H1 (cell line): ENCODE data around the gene GNAO1. TPM values are rescaled to one million over a fixed set of nuclear protein-coding genes. Genes with fewer than 3 reads are reported as not detected.

Experiments
- CTCF ChIA-PET: fragments of 300-600 bp; sonication (Branson Sonifier 250); formaldehyde crosslinking; loops from one replicate; lab custom pipeline; 2021; ENCODE audit not compliant: partially characterized antibody; lab: Charles Lee
- POLR2A ChIA-PET: fragments of 300-600 bp; sonication (Branson Sonifier 250); formaldehyde crosslinking; loops from one replicate; lab custom pipeline; 2021; ENCODE audit warnings: inconsistent platforms; ENCODE audit not compliant: partially characterized antibody; lab: Charles Lee
- DNase-seq, 2 experiments: peaks; one replicate each; pipeline versions ENCODE4 v3.0.0 to v3.0.0-alpha.2; 2010 to 2022; ENCODE audit warnings: low spot score in 2 of 2, low read depth in 1 of 2, mixed read lengths in 1 of 2
- FAIRE-seq: peaks from 2 replicates; lab custom pipeline; 2011; peaks lifted over from hg19 to GRCh38; lab: Jason Lieb, UNC
- H2AFZ ChIP-seq: 2 replicates; pipeline ENCODE4 v1.8.1; 2012; ENCODE audit warnings: low read length, inconsistent platforms
- H2AK5ac ChIP-seq: 2 replicates; pipeline ENCODE4 v1.6.1; 2013; ENCODE audit warnings: low read depth, low read length
- H2BK120ac ChIP-seq: replicated peaks from 2 replicates; pipeline ENCODE3; 2013; ENCODE audit warnings: low read depth, low read length, inconsistent platforms
- H2BK12ac ChIP-seq: 2 replicates; pipeline ENCODE4 v1.6.1; 2013; ENCODE audit warnings: low read depth, low read length
- H2BK15ac ChIP-seq: 2 replicates; pipeline ENCODE4 v1.6.1; 2013; ENCODE audit warnings: low read length
- H2BK20ac ChIP-seq: 2 replicates; pipeline ENCODE4 v1.6.1; 2013; ENCODE audit warnings: low read length
- H2BK5ac ChIP-seq: 2 replicates; pipeline ENCODE4 v1.6.1; 2013; ENCODE audit warnings: low read depth, low read length
- H3K14ac ChIP-seq: 2 replicates; pipeline ENCODE4 v1.6.1; 2013; ENCODE audit warnings: inconsistent platforms; ENCODE audit not compliant: insufficient read length
- H3K18ac ChIP-seq: 2 replicates; pipeline ENCODE4 v1.6.1; 2013; ENCODE audit warnings: low read length; ENCODE audit errors: extremely low read depth
- H3K23ac ChIP-seq: 2 replicates; pipeline ENCODE4 v1.6.1; 2013; ENCODE audit warnings: inconsistent platforms; ENCODE audit not compliant: insufficient read length
- H3K23me2 ChIP-seq: 2 replicates; pipeline ENCODE4 v1.6.1; 2013; ENCODE audit warnings: low read depth, low read length
- H3K27ac ChIP-seq: 2 replicates; pipeline ENCODE4 v1.6.1; 2011; ENCODE audit warnings: low read depth, low read length, inconsistent platforms
- H3K27me3 ChIP-seq, 4 experiments: replicated peaks in 1 of 4; 1 replicate in 1 of 4; 2 replicates in 3 of 4; pipeline versions ENCODE4 v1.6.1 to v1.8.1; 2011 to 2013; ENCODE audit warnings: low read length in 3 of 4, mild to moderate bottlenecking in 3 of 4, inconsistent platforms in 2 of 4, mixed read lengths in 2 of 4, moderate library complexity in 1 of 4; ENCODE audit not compliant: control insufficient read depth in 3 of 4, insufficient read depth in 3 of 4; ENCODE audit errors: extremely low read depth in 1 of 4
- H3K36me3 ChIP-seq, 4 experiments: 2 replicates each; pipeline versions ENCODE4 v1.6.1 to v1.8.1; 2011 to 2013; ENCODE audit warnings: mild to moderate bottlenecking in 4 of 4, low read length in 3 of 4, moderate library complexity in 2 of 4, control low read depth in 1 of 4, inconsistent platforms in 1 of 4; ENCODE audit not compliant: insufficient read depth in 4 of 4, control insufficient read depth in 2 of 4
- H3K4ac ChIP-seq: replicated peaks from 2 replicates; pipeline ENCODE3; 2013; ENCODE audit warnings: low read length, low read depth, mixed read lengths, inconsistent platforms; ENCODE audit not compliant: insufficient read length
- H3K4me1 ChIP-seq, 4 experiments: replicated peaks in 1 of 4; 1 replicate in 1 of 4; 2 replicates in 3 of 4; pipeline versions ENCODE4 v1.6.1 to v1.8.1; 2011 to 2013; ENCODE audit warnings: low read length in 3 of 4, inconsistent platforms in 2 of 4, mixed read lengths in 1 of 4; ENCODE audit not compliant: insufficient read depth in 4 of 4, control insufficient read depth in 3 of 4
- H3K4me2 ChIP-seq, 2 experiments: 2 replicates each; pipeline versions ENCODE4 v1.6.1 to v1.8.1; 2011 to 2013; ENCODE audit warnings: low read depth in 2 of 2, low read length in 2 of 2, control low read depth in 1 of 2, inconsistent platforms in 1 of 2, mild to moderate bottlenecking in 1 of 2; ENCODE audit not compliant: insufficient read depth in 1 of 2
- H3K4me3 ChIP-seq, 4 experiments: fragments of 200-600, 300-600 bp in 1 of 4; sonication (generic), shearing (Covaris generic), sonication (Bioruptor Twin) in 1 of 4; 2 replicates each; pipeline versions ENCODE4 v1.5.1 to v1.8.1; 2011 to 2016; ENCODE audit warnings: low read length in 4 of 4, low read depth in 3 of 4, control low read depth in 2 of 4, inconsistent platforms in 2 of 4, mild to moderate bottlenecking in 2 of 4, mixed read lengths in 1 of 4, moderate library complexity in 1 of 4; ENCODE audit not compliant: insufficient read depth in 2 of 4; ENCODE audit errors: extremely low read depth in 1 of 4
- H3K56ac ChIP-seq: replicated peaks from 2 replicates; pipeline ENCODE3; 2013; ENCODE audit warnings: low read depth, mild to moderate bottlenecking, mixed read lengths, low read length, inconsistent platforms; ENCODE audit not compliant: insufficient read length
- H3K79me1 ChIP-seq: 2 replicates; pipeline ENCODE4 v1.6.1; 2013; ENCODE audit warnings: low read depth, low read length, control low read depth
- H3K79me2 ChIP-seq, 2 experiments: 2 replicates each; pipeline versions ENCODE4 v1.6.1 to v1.8.1; 2012 to 2013; ENCODE audit warnings: low read length in 2 of 2, mild to moderate bottlenecking in 2 of 2, inconsistent platforms in 1 of 2; ENCODE audit not compliant: insufficient read depth in 2 of 2, control insufficient read depth in 1 of 2
- H3K9ac ChIP-seq, 4 experiments: replicated peaks in 1 of 4; 1 replicate in 1 of 4; 2 replicates in 3 of 4; pipeline versions ENCODE4 v1.6.1 to v1.8.1; 2011 to 2013; ENCODE audit warnings: low read depth in 3 of 4, low read length in 3 of 4, control low read depth in 2 of 4, mild to moderate bottlenecking in 2 of 4, moderate library complexity in 2 of 4, inconsistent platforms in 1 of 4; ENCODE audit errors: extremely low read depth in 1 of 4
- H3K9me3 ChIP-seq, 2 experiments: 2 replicates each; pipeline versions ENCODE4 v1.6.1 to v1.8.1; 2012 to 2013; ENCODE audit warnings: mild to moderate bottlenecking in 2 of 2, moderate library complexity in 2 of 2, control low read depth in 1 of 2, inconsistent platforms in 1 of 2, low read depth in 1 of 2, low read length in 1 of 2, mixed read lengths in 1 of 2; ENCODE audit not compliant: insufficient read depth in 2 of 2
- H4K20me1 ChIP-seq, 2 experiments: replicated peaks in 1 of 2; 2 replicates each; pipeline versions ENCODE3 to v1.8.1; 2011 to 2013; ENCODE audit warnings: inconsistent platforms in 2 of 2, low read length in 2 of 2, mild to moderate bottlenecking in 1 of 2; ENCODE audit not compliant: insufficient read depth in 2 of 2, control insufficient read depth in 1 of 2
- H4K5ac ChIP-seq: 2 replicates; pipeline ENCODE4 v1.6.1; 2013; ENCODE audit warnings: low read length, low read depth, mixed read lengths, inconsistent platforms; ENCODE audit not compliant: insufficient read length
- H4K8ac ChIP-seq: 2 replicates; pipeline ENCODE4 v1.8.0; 2013; ENCODE audit warnings: mild to moderate bottlenecking, moderate library complexity, low read length, inconsistent platforms; ENCODE audit not compliant: insufficient read depth; ENCODE audit errors: extremely low read depth
- H4K91ac ChIP-seq: replicated peaks from 2 replicates; pipeline ENCODE3; 2013; ENCODE audit warnings: low read length, mixed read lengths, inconsistent platforms; ENCODE audit not compliant: insufficient read length
- ASH2L ChIP-seq: fragments of 200-600, 300-600 bp; sonication (generic); IDR thresholded peaks from one replicate; pipeline ENCODE4 v1.7.1; 2017; ENCODE audit warnings: low read length
- CREB1 ChIP-seq: IDR thresholded peaks from 2 replicates; pipeline ENCODE4 v1.6.1; 2012; ENCODE audit warnings: inconsistent platforms
- E2F6 ChIP-seq: IDR thresholded peaks from 2 replicates; pipeline ENCODE4 v1.6.1; 2012; ENCODE audit warnings: inconsistent platforms
- GTF2F1 ChIP-seq: IDR thresholded peaks from 2 replicates; pipeline ENCODE4 v1.6.1; 2012; ENCODE audit warnings: low read depth, low read length, improper control_type of control experiment, borderline replicate concordance
- MAX ChIP-seq: IDR thresholded peaks from 2 replicates; pipeline ENCODE4 v1.6.1; 2012; ENCODE audit warnings: inconsistent platforms
- NRF1 ChIP-seq: IDR thresholded peaks from 2 replicates; pipeline ENCODE4 v1.6.1; 2011; ENCODE audit warnings: mild to moderate bottlenecking, low read depth, low read length, improper control_type of control experiment
- SUZ12 ChIP-seq: fragments of 200-600 bp; sonication (generic); IDR thresholded peaks from 2 replicates; pipeline ENCODE4 v1.6.1; 2012; ENCODE audit warnings: mild to moderate bottlenecking, inconsistent platforms, low read length, moderate library complexity, mixed read lengths
- TAF1 ChIP-seq: IDR thresholded peaks from 2 replicates; pipeline ENCODE4 v1.6.1; 2011; ENCODE audit warnings: mild to moderate bottlenecking, low read depth, low read length
- WGBS, 2 experiments: shearing (Covaris generic) in 1 of 2; methylation state at CpG; one replicate each; pipeline versions ENCODE4 v1.1.6 to v1.1.7; 2013 to 2015; ENCODE audit warnings: low lambda C conversion rate in 2 of 2, mixed read lengths in 2 of 2, inconsistent platforms in 1 of 2, low coverage in 1 of 2, missing lambda C conversion rate in 1 of 2; ENCODE audit not compliant: insufficient replicate concordance in 2 of 2, insufficient coverage in 1 of 2, insufficient read length in 1 of 2; ENCODE audit errors: extremely low coverage in 1 of 2, missing lambda C conversion rate in 1 of 2; 5-methylcytosine and 5-hydroxymethylcytosine counted together
- long read RNA-seq, 2 experiments: library from RNA in 1 of 2; library from capped mRNA in 1 of 2; stranded (forward); transcript quantifications; one replicate each; pipeline ENCODE4 v2.0.0, GENCODE V29; 2021; ENCODE audit warnings: inconsistent platforms in 1 of 2
- polyA minus RNA-seq, 3 experiments: library from RNA; depleted of rRNA, polyadenylated mRNA; stranded (reverse); fragments of >200 nt; gene quantifications; 1 replicate in 2 of 3; 2 replicates in 1 of 3; pipeline ENCODE4 v1.2.3, GENCODE V29; 2011
- polyA plus RNA-seq, 7 experiments: library from polyadenylated mRNA; depleted of rRNA in 3 of 7; stranded (reverse) in 5 of 7; unstranded in 2 of 7; fragments of >200 nt in 5 of 7; fragments of 200-250 nt in 2 of 7; gene quantifications; 1 replicate in 5 of 7; 2 replicates in 1 of 7; 4 replicates in 1 of 7; pipeline versions ENCODE4 v1.2.1 to v1.2.3, GENCODE V29; 2011 to 2013; ENCODE audit warnings: missing spikeins in 2 of 7, mixed read lengths in 2 of 7
- total RNA-seq: library from RNA; stranded (reverse); fragmentation: NEBNext Ultra II Directional; extraction: Animal tissue kit (Norgen Biotek cat#: 25700); gene quantifications from 2 replicates; pipeline ENCODE4 v1.2.1, GENCODE V29; 2021

Gene GNAO1
- total RNA-seq, result 30.2 and 34.4 TPM in 2 replicates
- polyA plus RNA-seq (2011; rRNA removed), result 6.7 and 10.8 TPM in 2 replicates
- polyA plus RNA-seq (2011; cell fraction: cytosol; rRNA removed), result 5.7 TPM
- polyA plus RNA-seq (2011; cell fraction: nucleus; rRNA removed), result 14.2 TPM
- polyA plus RNA-seq (2012, experiment 1 of 2), result 18.7 to 24.3 TPM (median 22.5 TPM) in 4 replicates
- polyA plus RNA-seq (2012, experiment 2 of 2), result 18.5 TPM
- polyA plus RNA-seq (2013, experiment 1 of 2), result 11.1 TPM
- 10.6 TPM for polyA plus RNA-seq (2013, experiment 2 of 2)
- 11.8 and 13.1 TPM in 2 replicates for polyA minus RNA-seq (2011; rRNA and poly(A)+ RNA removed)
- 15.0 TPM for polyA minus RNA-seq (2011; cell fraction: cytosol; rRNA and poly(A)+ RNA removed)
- polyA minus RNA-seq (2011; cell fraction: nucleus; rRNA and poly(A)+ RNA removed), result 14.7 TPM
- long read RNA-seq, experiment 1, full-length matches to known transcripts, result 2 of 26 reads
- long read RNA-seq, experiment 1, partial matches to known transcripts, result 4 of 26 reads
- long read RNA-seq, experiment 1, other reads (novel, unspliced or antisense), result 20 of 26 reads
- long read RNA-seq, experiment 2, result 0 reads

DNA sequence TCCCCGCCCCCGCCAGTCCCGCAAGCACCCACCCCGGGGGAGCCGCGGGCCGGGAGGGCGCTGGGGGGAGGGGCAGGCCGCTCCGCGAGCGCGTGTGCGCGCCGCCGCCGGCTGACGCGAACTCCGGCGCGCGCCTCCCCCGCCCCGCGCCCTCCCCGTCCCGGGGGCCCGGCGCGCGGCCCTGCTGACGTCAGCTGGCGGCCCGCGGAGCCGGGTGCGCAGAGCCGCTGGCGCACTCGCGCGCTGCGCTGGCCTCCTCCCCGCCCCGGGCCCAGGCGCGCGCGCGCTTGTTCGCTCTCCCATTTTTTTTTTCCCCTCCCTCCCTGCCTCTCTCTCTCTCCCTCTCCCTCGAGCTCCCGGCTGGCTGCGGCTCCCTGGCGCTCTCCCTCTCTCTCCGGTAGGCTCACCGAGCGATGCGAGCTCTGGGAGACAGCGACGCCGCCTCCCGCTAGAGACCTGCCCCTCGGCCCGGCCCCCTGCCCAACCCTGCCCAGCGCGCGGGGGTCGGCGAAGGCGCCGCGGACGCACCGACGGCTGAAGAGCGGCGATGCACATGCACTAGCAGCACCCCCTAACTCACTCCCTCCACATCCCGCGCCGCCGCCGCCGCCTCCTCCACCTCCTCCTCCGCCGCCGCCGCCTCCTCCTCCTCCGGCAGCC, at the start of gene GNAO1:
GNAO1 (plus strand) TSS at position 334 of the 660 bp plus-strand sequence. CDS start 747 bp downstream, outside the sequence.
- H3K4me2 ChIP-seq, result peak within 1 kb of the TSS; percentile 87 to 94
- H3K27ac ChIP-seq, result no peak within 1 kb of the TSS
- no peak within 1 kb of the TSS for H4K91ac ChIP-seq
- H3K27me3 ChIP-seq, result peaks cover 0 to 31% (median 17%) of the 10 kb centered on the region in 4 experiments; a peak in 6 of 7 replicates
- DNase-seq, result peak in 1 of 2 experiments; percentile 84
- peak within 1 kb of the TSS; percentile 69 to 92 (median 80) for H3K4me3 ChIP-seq
- WGBS, 2 experiments, result 0% methylated on average over 4 of the region's 91 CpGs; no CpG with 5 or more reads in 1 of the 2 experiments
- no peak within 1 kb of the TSS for H2AK5ac ChIP-seq
- H3K79me1 ChIP-seq, result peaks cover 5% of the 10 kb centered on the region; the same call in 1 of the 2 replicates
- peaks cover under 1 to 12% (median 7%) of the 10 kb centered on the region in 4 experiments for H3K4me1 ChIP-seq
- POLR2A ChIA-PET, result interaction anchor here (0.6 to 1.9 kb wide), 7 partner anchors 11 to 694 kb away, joined by 3 to 4 read pairs (median 4); no protein-coding TSS in a partner anchor
- peak within 1 kb of the TSS; percentile 8; the same call in 1 of the 2 replicates for H2AFZ ChIP-seq
- peak within 1 kb of the TSS; percentile 52; the same call in 1 of the 2 replicates for H2BK5ac ChIP-seq
- H4K20me1 ChIP-seq, result peaks cover 4 to 8% of the 10 kb centered on the region in 2 experiments
- FAIRE-seq, result no peak
- CTCF ChIA-PET, result interaction anchor here (1.0 to 1.4 kb wide), 2 partner anchors 90 to 127 kb away, joined by 4 to 6 read pairs; no protein-coding TSS in a partner anchor
- no peak within 1 kb of the TSS for H2BK15ac ChIP-seq
- H3K9me3 ChIP-seq, result no peaks in the 10 kb centered on the region
- peak within 1 kb of the TSS; percentile 81 for H4K8ac ChIP-seq
- peak within 1 kb of the TSS; percentile 48; the same call in 1 of the 2 replicates for H3K18ac ChIP-seq
- H2BK120ac ChIP-seq, result no peak within 1 kb of the TSS
- H3K4ac ChIP-seq, result no peak within 1 kb of the TSS
- peak within 1 kb of the TSS; percentile 90 for H4K5ac ChIP-seq
- H3K23ac ChIP-seq, result no peak within 1 kb of the TSS
- H3K79me2 ChIP-seq, result peaks cover 0 to 22% of the 10 kb centered on the region in 2 experiments; a peak in 2 of 4 replicates
- H2BK12ac ChIP-seq, result peak within 1 kb of the TSS; percentile 60; the same call in 1 of the 2 replicates
- peak within 1 kb of the TSS; percentile 48 for H3K56ac ChIP-seq
- peaks cover 17% of the 10 kb centered on the region; the same call in 1 of the 2 replicates for H3K23me2 ChIP-seq
- H3K36me3 ChIP-seq, result no peaks in the 10 kb centered on the region
- peak within 1 kb of the TSS; percentile 15 to 56 (median 42); a peak in 5 of 7 replicates for H3K9ac ChIP-seq
- H2BK20ac ChIP-seq, result no peak within 1 kb of the TSS
- no peak within 1 kb of the TSS for H3K14ac ChIP-seq
- TF ChIP-seq CREB1, result 0 out of 2 replicates have a peak, but pooled peaks have one; percentile 50
- peak; percentile 40; the same call in 1 of the 2 replicates for TF ChIP-seq NRF1
- TF ChIP-seq E2F6, result peak; percentile 42
- TF ChIP-seq GTF2F1, result no peak
- TF ChIP-seq SUZ12, result no peak
- TF ChIP-seq MAX, result peak; percentile 58
- TF ChIP-seq ASH2L, result peak; percentile 84
- TF ChIP-seq TAF1, result 0 out of 2 replicates have a peak, but pooled peaks have one; percentile 46
